GM18951 (cell line): ENCODE data around the gene SNX1.

ENCODE experiments used
- POLR2A ChIP-seq: IDR thresholded peaks from 4 replicates; pipeline ENCODE4 v1.6.1; 2011; ENCODE audit warnings: mild to moderate bottlenecking; ENCODE audit not compliant: insufficient read length, insufficient read depth; ENCODE audit errors: extremely low read depth
- in situ Hi-C: fragments of 300-500 bp; cut with MboI; formaldehyde crosslinking; loops from one replicate; pipeline ENCODE4 v1.12.0; 2022; ENCODE audit warnings: low sequenced_read_pairs, mixed read lengths, inconsistent platforms; ENCODE audit not compliant: unreplicated experiment

The SNX1 gene

DNA sequence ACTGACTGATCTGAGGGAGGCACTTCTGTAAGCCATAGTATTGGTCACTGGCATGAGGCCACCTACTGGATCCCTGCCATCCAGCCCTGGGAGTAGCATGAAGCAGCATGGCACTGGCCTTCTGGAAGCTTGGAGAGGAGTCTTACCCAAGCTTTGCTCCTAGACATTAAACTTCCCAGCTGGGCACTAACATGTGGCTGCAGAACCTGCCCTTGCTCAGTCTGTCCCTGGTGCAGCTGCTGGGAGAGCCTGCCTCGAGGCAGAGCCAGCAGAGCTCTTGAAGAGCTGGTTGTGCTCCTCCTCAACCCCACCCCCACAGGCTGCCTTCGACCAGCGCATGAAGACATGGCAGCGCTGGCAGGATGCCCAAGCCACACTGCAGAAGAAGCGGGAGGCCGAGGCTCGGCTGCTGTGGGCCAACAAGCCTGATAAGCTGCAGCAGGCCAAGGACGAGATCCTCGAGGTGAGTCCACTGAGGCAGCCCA lies 38.6 kb downstream of the SNX1 start:
- no peak for TF ChIP-seq POLR2A
- in situ Hi-C loops: no loop called here

DNA sequence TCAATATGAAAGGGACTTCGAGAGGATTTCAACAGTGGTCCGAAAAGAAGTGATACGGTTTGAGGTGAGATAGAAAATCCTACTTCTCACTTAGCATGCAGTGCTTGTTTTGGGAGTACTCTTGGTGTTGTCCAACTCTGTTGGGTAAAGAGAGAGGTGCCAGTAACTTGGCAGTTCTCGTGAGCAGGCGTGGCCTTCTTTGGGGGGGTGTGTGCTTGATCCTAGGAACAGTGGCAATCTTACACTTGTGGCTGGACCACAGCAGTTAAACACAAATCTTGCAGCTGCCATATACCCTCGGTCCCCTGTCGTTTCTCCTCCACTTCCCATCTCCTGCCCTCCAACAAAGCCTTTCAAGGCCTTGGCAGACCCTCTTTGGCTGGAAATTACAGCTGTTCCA lies 40.6 kb downstream of the SNX1 start:
- in situ Hi-C loops: no loop called here
- TF ChIP-seq POLR2A: no peak

DNA sequence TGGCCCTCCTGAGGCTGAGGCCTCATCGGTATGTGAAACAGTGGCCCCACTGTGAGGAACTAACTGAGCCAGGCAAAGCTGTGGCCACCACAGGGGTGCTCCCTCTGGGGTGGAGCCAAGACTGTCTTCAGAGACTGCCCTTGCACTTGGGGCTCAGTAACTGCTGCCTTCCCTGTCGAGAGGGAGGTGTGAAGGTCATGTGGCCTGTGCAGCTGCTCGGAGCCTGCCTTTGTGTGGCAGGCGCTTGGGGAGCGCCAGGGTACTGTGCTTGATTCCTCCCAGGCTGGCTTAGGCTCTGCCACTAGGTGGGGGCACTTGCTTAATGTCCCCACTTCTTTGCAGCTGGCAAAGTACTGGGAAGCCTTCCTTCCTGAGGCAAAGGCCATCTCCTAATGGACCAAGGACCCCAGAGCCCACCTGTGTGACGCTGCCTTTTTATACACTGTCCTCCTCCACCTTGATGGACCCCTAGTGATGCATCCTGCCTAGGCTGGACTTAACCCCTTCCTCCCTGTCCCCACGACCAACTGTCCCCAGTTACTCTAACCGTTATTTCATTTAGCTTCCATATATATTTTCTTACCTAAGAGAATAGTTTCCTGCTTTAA lies 41.5 kb downstream of the SNX1 start:
- in situ Hi-C loops: no loop called here

DNA sequence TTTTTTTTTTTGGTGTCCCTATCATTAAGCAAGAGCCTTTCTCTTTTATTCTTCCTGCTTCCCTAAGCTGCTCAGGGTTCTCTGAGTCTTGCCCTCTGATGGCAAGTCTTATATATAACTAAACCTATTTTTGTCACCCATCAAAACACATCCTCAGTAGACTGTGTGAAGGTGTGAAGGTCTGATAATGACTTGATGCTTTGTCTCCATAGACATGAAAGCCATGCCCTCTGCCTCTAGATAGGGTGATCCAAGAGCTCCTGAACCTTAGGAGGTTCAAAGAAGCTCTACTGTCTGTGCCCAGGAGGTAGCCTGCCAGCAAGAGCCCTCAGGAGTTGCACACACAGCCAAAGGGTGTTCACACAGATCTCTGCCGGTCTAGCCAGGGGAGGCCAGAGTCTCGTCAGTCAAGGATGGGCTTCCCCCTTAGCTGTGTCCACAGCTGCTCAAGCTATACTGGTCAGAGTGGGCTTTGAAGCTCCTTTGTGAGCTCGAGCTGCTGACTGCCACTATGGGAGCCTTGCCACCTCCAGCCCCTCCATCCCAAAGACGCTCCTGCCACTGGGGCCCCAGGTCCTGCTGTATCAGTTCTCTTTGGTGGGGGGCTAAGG lies 42.7 kb downstream of the SNX1 start:
- in situ Hi-C loops: no loop called here
- no peak for TF ChIP-seq POLR2A

More for the DNA sequence above, 41.5 kb downstream of the SNX1 start:
- TF ChIP-seq POLR2A: no peak

DNA sequence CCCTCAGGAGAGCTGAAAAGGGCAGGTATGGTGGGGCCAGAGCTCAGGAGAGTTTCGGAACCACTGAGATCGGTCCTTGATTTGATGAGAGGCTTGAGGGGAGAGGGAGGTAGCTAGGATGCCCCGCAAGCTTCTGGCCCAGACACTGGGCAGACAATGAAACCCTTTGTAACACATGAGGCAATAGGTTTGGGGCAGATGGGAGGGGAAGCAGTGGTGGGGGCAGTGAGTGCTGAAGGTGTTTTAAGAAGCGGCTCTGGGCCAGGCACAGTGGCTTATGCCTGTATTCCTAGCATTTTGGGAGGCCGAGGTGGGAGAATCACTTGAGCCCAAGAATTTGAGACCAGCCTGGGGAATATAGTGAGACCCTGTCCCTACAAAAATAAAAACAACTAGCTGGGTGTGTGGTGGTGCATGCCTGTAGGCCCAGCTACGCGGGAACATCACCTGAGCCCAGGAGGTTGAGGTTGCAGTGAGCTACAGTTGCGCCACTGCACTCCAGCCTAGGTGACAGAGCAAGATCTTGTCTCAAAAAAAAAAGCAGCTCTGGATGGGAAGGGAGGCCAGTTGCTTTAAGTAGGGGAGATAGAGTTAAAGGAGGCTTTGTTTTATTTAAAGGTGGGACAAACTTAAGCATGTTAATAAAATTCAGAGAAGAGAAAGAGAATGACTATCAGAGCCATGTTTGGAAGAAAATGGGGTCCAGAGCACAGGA lies 46.2 kb downstream of the SNX1 start:
- in situ Hi-C loops: no loop called here
- TF ChIP-seq POLR2A: no peak

DNA sequence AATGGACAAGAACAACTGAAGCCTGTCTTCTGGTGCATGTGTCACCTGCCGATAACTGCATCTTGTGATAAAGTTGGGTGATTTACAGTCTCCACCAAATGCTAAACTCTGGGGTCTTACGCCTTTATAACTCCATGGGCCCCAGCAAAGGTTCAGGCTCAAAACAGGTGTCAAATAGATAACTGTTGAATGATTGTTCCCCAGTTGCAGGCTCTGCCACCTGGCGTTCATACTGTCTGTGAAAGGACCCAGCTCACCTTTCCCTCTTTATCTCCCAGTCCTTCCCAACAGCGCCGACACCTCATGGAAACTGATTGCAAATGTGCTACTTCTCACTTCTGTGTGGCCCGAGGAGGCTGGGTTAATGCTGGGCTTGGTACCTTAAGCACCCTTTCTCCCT lies 47.5 kb downstream of the SNX1 start:
- in situ Hi-C loops: no loop called here
- no peak for TF ChIP-seq POLR2A

DNA sequence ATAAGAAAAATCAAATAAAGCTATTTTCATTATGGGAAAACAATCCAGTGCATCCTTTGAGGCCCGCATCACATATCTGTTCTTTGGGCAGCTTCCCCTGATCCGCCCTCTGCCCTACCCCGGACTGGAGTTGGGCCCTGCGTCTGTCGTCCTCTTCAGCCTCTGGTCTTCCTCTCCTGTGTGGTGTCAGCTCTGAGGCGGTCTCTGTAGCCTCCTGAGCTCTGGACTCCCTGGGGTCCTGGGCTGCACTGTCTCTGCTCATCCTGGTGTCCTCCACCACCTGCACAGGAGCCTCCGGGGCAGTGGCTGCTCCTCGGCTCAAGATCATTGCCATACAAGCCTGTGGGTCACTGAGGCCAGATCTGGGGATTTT lies 48.4 kb downstream of the SNX1 start:
- no peak for TF ChIP-seq POLR2A
- in situ Hi-C loops: no loop called here

DNA sequence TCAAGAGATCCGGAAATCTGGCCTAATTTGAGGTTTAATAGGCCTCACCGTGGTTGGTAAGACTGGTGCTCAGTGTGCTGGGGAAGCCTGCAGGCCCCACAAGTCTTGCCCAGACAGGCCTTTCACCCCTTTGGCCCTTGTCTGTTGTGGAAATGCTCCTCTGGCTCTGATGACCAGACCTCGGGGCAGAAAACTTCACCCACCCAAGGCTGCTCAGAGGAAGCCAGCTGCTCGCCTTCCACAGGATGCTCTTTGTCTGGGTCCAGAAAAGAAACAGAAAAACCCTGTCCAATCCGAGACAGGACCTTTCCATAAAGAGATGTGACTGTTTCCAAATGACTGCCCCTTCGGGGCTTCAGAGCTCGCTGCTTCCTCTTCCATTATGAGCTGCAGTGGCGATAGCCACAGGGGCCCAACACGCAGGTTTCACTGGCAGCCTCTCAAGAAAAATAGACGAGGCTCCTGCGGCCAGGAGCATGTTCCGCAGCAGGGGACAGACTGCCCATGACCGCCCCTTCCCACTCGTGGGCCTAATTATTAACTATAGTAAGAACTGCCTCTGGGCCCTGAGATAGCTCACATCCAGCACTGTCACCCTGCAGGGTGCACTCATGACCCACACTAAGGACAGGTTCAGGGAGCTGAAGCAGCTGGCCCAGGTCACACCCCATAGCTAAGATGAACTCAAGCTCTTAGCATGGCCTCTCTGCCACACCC lies 48.9 kb downstream of the SNX1 start:
- in situ Hi-C loops: no loop called here
- TF ChIP-seq POLR2A: peak; percentile 27

DNA sequence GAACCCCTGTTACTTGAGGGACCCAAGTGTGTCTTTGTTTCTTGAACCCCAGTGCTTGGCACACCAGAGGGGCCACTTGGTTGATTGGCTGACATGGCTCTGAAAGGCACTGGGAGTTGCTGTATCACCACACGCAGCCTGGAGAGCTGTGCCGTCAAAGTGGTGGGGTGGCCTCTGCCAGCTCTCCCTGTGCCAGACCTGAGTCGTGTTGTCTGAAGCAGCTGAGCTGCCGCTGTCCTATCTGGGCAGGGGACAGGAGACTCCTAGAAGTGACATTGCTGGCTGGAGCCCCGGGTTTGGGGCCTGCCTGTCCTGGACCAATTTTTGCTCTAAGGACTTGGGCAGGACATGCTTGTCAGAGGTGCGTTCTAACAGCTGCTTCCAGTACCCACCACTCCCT lies 50.3 kb downstream of the SNX1 start:
- TF ChIP-seq POLR2A: no peak
- in situ Hi-C loops: no loop called here

DNA sequence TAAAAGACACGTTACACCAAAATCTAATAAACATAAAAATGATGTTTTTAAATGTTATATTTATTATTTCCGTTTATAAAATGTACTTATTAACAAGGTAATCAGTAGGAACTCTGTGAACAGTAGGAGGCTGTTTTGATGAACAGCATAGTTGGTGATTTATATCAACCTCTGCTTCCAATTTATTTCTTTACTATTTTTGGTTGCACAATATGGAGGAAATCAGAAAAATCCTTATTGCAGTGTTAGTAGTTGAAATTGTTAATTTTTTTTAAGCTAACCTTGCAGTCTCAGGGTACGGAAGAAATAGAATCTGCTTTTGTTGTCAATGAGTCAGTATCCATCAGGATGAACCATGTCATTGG lies 50.7 kb downstream of the SNX1 start:
- no peak for TF ChIP-seq POLR2A
- in situ Hi-C loops: no loop called here

DNA sequence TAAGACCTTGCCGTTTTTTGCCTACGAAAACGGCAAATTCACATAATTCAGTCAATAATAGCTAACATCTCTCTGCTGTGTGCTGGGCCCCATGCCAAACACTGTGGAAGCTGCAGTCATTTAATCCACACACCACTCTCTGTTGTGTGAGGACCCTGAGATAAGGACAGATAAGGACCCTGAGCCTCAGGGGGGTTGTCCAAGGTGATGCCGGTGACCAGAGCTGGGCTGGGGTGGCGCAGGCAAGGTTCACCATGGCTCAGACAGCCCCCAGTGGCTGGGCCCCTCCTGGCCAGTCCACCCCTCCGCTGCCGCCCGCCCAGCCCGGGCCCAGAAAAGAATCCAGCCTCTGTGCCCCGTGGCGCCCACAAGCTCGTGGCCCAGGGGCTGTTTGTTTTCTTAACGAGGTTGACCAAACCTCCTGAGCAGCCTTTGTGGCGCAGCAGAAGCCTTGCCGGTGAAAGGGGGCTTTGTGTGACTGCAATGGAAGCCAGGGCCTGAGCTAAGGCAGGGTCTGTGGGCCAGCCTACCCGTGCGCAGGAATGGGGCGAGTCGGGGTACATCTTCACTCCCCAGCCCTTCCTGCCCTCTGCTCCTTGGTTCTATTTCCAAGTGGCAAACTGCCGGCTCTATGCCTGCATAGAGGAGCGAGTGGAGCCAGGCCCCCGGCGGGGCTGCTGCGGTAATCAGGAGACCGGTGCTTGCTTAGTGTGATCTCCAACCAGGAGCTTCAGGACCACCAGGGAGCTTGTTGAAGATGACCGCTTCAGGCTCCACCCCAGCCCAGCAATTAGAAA lies 51.3 kb downstream of the SNX1 start:
- in situ Hi-C loops: no loop called here
- no peak for TF ChIP-seq POLR2A

DNA sequence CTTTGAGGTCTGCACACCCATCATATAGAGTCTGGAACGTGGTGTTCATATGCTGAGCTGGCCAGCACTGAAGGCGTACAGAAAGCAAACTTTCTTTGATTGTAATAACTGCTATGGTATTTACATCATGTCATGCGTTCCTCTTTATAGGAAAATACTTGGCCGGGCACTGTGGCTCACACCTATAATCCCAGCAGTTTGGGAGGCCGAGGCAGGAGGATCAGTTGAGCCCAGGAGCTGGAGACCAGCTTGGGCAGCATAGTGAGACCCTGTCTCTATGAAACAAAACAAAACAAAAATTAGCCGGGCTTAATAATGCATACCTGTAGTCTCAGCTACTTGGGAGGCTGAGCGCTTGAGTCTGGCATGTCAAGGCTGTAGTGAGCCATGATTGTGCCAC lies 52.4 kb downstream of the SNX1 start:
- in situ Hi-C loops: no loop called here
- TF ChIP-seq POLR2A: no peak

DNA sequence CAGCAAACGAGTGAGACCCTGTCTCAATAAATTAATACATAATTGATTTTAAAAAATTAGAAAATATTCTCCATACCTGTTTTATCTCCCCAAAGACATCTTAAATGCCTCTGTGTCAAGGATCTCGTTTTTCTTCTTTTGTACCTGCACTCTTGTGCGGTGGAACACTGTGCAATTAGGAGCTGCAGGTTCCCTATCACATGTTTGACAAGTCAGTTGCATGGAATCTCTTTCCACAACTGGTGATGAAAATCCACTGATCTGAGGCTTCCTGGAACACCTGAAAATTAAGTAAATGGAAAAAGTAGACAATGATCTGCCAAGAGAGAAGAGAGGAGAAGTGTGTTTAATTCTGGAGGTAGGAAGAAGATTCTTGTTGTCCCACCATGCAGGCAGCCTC lies 52.8 kb downstream of the SNX1 start:
- TF ChIP-seq POLR2A: no peak
- in situ Hi-C loops: no loop called here
